Measurements from ENCODE around the gene CCZ1B.
"Not testable (repeated sequence)": the region's sequence is repeated elsewhere in the genome, so short reads cannot be mapped to it uniquely, and the experiment has no call there.

Gene CCZ1B

GRCh38 chr7:6800331-6800730, 25.7 kb downstream of the CCZ1B start:
- H3K4me1 ChIP-seq (ENCODE audit: control insufficient read depth in 5 of 5, insufficient read depth in 5 of 5, low read length in 5 of 5); H3K4me3 ChIP-seq (ENCODE audit: low read depth in 1 of 5, low read length in 5 of 5); H3K9ac ChIP-seq (ENCODE audit: low read length in 5 of 5); H3K27me3 ChIP-seq (ENCODE audit: control insufficient read depth in 5 of 5, insufficient read depth in 4 of 5, low read length in 5 of 5); H3K27ac ChIP-seq (ENCODE audit: low read depth, low read length); H3K36me3 ChIP-seq (ENCODE audit: control insufficient read depth in 5 of 5, insufficient read depth in 5 of 5, low read length in 5 of 5); H3K9me3 ChIP-seq (ENCODE audit: control insufficient read depth in 5 of 5, low read length in 5 of 5): not testable (repeated sequence)

- not testable (repeated sequence) for H3K36me3 ChIP-seq (ENCODE audit: control insufficient read depth in 5 of 5, insufficient read depth in 5 of 5, low read length in 5 of 5); H3K27me3 ChIP-seq (ENCODE audit: control insufficient read depth in 5 of 5, insufficient read depth in 4 of 5, low read length in 5 of 5); H3K4me1 ChIP-seq (ENCODE audit: control insufficient read depth in 5 of 5, insufficient read depth in 5 of 5, low read length in 5 of 5); H3K9me3 ChIP-seq (ENCODE audit: control insufficient read depth in 5 of 5, low read length in 5 of 5); H3K9ac ChIP-seq (ENCODE audit: low read length in 5 of 5); H3K4me3 ChIP-seq (ENCODE audit: low read depth in 1 of 5, low read length in 5 of 5); H3K27ac ChIP-seq (ENCODE audit: low read depth, low read length)
These were observed 26.2 kb downstream of the CCZ1B start for GRCh38 chr7:6799887-6800286.

GRCh38 chr7:6798047-6798446, 28.0 kb downstream of the CCZ1B start:
- H3K9ac ChIP-seq (ENCODE audit: low read length in 5 of 5); H3K27ac ChIP-seq (ENCODE audit: low read depth, low read length); H3K27me3 ChIP-seq (ENCODE audit: control insufficient read depth in 5 of 5, insufficient read depth in 4 of 5, low read length in 5 of 5); H3K4me3 ChIP-seq (ENCODE audit: low read depth in 1 of 5, low read length in 5 of 5); H3K36me3 ChIP-seq (ENCODE audit: control insufficient read depth in 5 of 5, insufficient read depth in 5 of 5, low read length in 5 of 5); H3K4me1 ChIP-seq (ENCODE audit: control insufficient read depth in 5 of 5, insufficient read depth in 5 of 5, low read length in 5 of 5); H3K9me3 ChIP-seq (ENCODE audit: control insufficient read depth in 5 of 5, low read length in 5 of 5): not testable (repeated sequence)

- not testable (repeated sequence) for H3K27ac ChIP-seq (ENCODE audit: low read depth, low read length); H3K9ac ChIP-seq (ENCODE audit: low read length in 5 of 5); H3K27me3 ChIP-seq (ENCODE audit: control insufficient read depth in 5 of 5, insufficient read depth in 4 of 5, low read length in 5 of 5); H3K36me3 ChIP-seq (ENCODE audit: control insufficient read depth in 5 of 5, insufficient read depth in 5 of 5, low read length in 5 of 5); H3K4me1 ChIP-seq (ENCODE audit: control insufficient read depth in 5 of 5, insufficient read depth in 5 of 5, low read length in 5 of 5); H3K4me3 ChIP-seq (ENCODE audit: low read depth in 1 of 5, low read length in 5 of 5); H3K9me3 ChIP-seq (ENCODE audit: control insufficient read depth in 5 of 5, low read length in 5 of 5)
These were observed 28.9 kb downstream of the CCZ1B start for GRCh38 chr7:6797218-6797617.

- not testable (repeated sequence) for H3K27me3 ChIP-seq (ENCODE audit: control insufficient read depth in 5 of 5, insufficient read depth in 4 of 5, low read length in 5 of 5); H3K4me3 ChIP-seq (ENCODE audit: low read depth in 1 of 5, low read length in 5 of 5); H3K4me1 ChIP-seq (ENCODE audit: control insufficient read depth in 5 of 5, insufficient read depth in 5 of 5, low read length in 5 of 5); H3K9me3 ChIP-seq (ENCODE audit: control insufficient read depth in 5 of 5, low read length in 5 of 5); H3K9ac ChIP-seq (ENCODE audit: low read length in 5 of 5); H3K36me3 ChIP-seq (ENCODE audit: control insufficient read depth in 5 of 5, insufficient read depth in 5 of 5, low read length in 5 of 5); H3K27ac ChIP-seq (ENCODE audit: low read depth, low read length)
These were observed 31.8 kb downstream of the CCZ1B start for GRCh38 chr7:6794276-6794675.

DNA sequence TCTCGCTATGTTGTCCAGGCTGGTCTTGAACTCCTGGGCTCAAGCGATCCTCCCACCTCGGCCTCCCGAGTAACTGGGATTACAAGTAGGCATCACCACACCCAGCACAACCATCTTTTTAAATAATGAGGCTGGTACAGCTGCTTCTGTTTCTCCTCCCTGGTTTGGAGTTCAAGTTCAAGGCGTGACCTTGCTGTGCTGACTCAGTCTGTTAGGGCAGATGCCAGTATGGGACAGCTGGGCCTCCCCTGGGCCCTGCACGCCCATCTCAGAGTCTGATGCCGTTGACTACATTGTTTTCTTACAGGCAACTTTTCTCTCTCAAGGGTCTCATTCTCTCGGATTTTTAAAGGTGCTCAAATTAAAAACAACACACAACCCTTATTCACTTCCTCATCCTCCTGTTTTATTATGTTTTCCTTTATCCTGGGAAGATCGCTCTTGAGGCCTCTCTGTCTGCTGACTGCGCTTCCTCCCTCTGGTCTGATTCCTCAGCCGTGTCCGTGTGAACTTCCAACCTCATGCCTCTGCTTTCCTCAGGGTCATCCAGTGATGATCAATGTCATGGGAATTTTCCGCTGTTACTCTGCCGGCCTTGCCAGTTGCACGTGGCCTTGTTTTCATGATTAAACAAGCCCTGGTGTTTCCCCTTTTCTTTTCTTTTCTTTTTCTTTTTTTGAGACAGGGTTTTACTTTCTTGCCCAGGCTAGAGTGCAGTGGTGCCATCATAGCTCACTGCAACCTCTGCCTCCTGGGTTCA, 33.8 kb downstream of the CCZ1B start:
- not testable (repeated sequence) for H3K9me3 ChIP-seq (ENCODE audit: control insufficient read depth in 5 of 5, low read length in 5 of 5); H3K9ac ChIP-seq (ENCODE audit: low read length in 5 of 5); H3K4me3 ChIP-seq (ENCODE audit: low read depth in 1 of 5, low read length in 5 of 5); H3K27me3 ChIP-seq (ENCODE audit: control insufficient read depth in 5 of 5, insufficient read depth in 4 of 5, low read length in 5 of 5); H3K27ac ChIP-seq (ENCODE audit: low read depth, low read length); H3K36me3 ChIP-seq (ENCODE audit: control insufficient read depth in 5 of 5, insufficient read depth in 5 of 5, low read length in 5 of 5); H3K4me1 ChIP-seq (ENCODE audit: control insufficient read depth in 5 of 5, insufficient read depth in 5 of 5, low read length in 5 of 5)

GRCh38 chr7:6789353-6789752, 36.7 kb downstream of the CCZ1B start:
- H3K9me3 ChIP-seq (ENCODE audit: control insufficient read depth in 5 of 5, low read length in 5 of 5); H3K27me3 ChIP-seq (ENCODE audit: control insufficient read depth in 5 of 5, insufficient read depth in 4 of 5, low read length in 5 of 5); H3K9ac ChIP-seq (ENCODE audit: low read length in 5 of 5); H3K4me1 ChIP-seq (ENCODE audit: control insufficient read depth in 5 of 5, insufficient read depth in 5 of 5, low read length in 5 of 5); H3K27ac ChIP-seq (ENCODE audit: low read depth, low read length); H3K4me3 ChIP-seq (ENCODE audit: low read depth in 1 of 5, low read length in 5 of 5); H3K36me3 ChIP-seq (ENCODE audit: control insufficient read depth in 5 of 5, insufficient read depth in 5 of 5, low read length in 5 of 5): not testable (repeated sequence)

DNA sequence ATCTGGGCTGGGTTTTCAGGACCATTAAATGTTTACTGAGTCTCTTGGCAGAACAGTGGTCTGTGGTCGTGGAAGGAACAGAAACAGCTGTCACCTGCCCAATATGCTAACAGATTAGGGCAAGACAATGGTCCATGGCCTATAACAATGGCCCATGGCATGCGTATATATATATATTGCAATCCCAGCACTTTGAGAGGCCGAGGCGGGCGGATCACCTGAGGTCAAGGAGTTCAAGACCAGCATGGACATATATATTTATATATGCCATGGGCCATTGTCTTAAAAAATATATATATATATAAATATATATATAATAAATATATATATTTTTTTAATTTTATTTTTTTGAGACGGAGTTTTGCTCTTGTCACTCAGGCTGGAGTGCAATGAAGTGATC, 44.5 kb downstream of the CCZ1B start:
- not testable (repeated sequence) for H3K9ac ChIP-seq (ENCODE audit: low read length in 5 of 5); H3K9me3 ChIP-seq (ENCODE audit: control insufficient read depth in 5 of 5, low read length in 5 of 5); H3K36me3 ChIP-seq (ENCODE audit: control insufficient read depth in 5 of 5, insufficient read depth in 5 of 5, low read length in 5 of 5); H3K4me3 ChIP-seq (ENCODE audit: low read depth in 1 of 5, low read length in 5 of 5); H3K27ac ChIP-seq (ENCODE audit: low read depth, low read length); H3K27me3 ChIP-seq (ENCODE audit: control insufficient read depth in 5 of 5, insufficient read depth in 4 of 5, low read length in 5 of 5); H3K4me1 ChIP-seq (ENCODE audit: control insufficient read depth in 5 of 5, insufficient read depth in 5 of 5, low read length in 5 of 5)

GRCh38 chr7:6761186-6761585, 64.9 kb downstream of the CCZ1B start:
- not testable (repeated sequence) for H3K36me3 ChIP-seq (ENCODE audit: control insufficient read depth in 5 of 5, insufficient read depth in 5 of 5, low read length in 5 of 5); H3K27ac ChIP-seq (ENCODE audit: low read depth, low read length); H3K4me1 ChIP-seq (ENCODE audit: control insufficient read depth in 5 of 5, insufficient read depth in 5 of 5, low read length in 5 of 5); H3K9me3 ChIP-seq (ENCODE audit: control insufficient read depth in 5 of 5, low read length in 5 of 5); H3K27me3 ChIP-seq (ENCODE audit: control insufficient read depth in 5 of 5, insufficient read depth in 4 of 5, low read length in 5 of 5); H3K4me3 ChIP-seq (ENCODE audit: low read depth in 1 of 5, low read length in 5 of 5); H3K9ac ChIP-seq (ENCODE audit: low read length in 5 of 5)

DNA sequence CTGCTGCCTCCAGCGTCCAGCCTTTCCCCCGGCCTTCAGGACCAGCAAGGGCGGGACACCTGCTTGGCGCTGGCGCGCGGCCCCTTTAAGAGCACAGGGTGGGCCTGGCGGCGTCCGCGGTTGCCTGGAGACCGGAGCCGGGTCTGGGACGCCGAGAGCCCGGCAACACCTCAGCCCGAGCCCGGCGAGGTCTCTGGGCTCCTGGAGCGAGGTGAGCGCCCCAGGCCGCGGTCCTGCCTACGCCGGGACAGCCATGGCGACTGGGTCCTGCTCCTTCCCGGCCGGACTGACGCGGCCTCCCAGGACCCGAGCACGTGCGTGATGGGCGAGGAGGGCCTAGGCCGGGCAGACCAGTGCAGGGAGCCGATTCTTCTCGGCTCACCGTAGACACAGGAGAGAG, 72.1 kb downstream of the CCZ1B start, which contains the start of gene RSPH10B2:
Gene RSPH10B2, plus strand, starts transcription at position 140 of the 400 bp plus-strand sequence. CDS start 3,575 bp downstream, outside the sequence.
- not testable (repeated sequence) for H3K4me3 ChIP-seq (ENCODE audit: low read depth in 1 of 5, low read length in 5 of 5); H3K4me1 ChIP-seq (ENCODE audit: control insufficient read depth in 5 of 5, insufficient read depth in 5 of 5, low read length in 5 of 5); H3K27me3 ChIP-seq (ENCODE audit: control insufficient read depth in 5 of 5, insufficient read depth in 4 of 5, low read length in 5 of 5); H3K27ac ChIP-seq (ENCODE audit: low read depth, low read length); H3K9ac ChIP-seq (ENCODE audit: low read length in 5 of 5); H3K9me3 ChIP-seq (ENCODE audit: control insufficient read depth in 5 of 5, low read length in 5 of 5); H3K36me3 ChIP-seq (ENCODE audit: control insufficient read depth in 5 of 5, insufficient read depth in 5 of 5, low read length in 5 of 5)

DNA sequence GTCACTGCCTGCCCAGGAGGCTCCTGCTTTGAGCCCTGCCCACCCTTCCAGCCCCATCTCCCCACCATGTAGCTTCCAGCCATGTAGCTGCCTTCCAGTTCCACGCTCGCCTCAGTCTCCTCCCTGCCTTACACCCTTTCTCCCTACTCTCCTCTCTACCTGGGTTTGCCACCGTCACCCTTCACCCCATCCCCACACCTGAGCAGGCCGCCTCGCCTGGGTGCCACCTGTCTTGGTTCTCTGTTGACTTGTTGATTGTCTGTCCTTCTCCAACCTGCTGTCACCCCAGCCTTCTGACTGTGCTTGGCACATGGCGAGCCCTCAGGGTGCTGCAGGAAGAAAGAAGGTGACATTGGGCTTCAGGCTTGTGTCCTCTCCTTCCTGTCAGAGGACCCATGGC, 75.9 kb downstream of the CCZ1B start:
- not testable (repeated sequence) for H3K27ac ChIP-seq (ENCODE audit: low read depth, low read length); H3K9ac ChIP-seq (ENCODE audit: low read length in 5 of 5); H3K27me3 ChIP-seq (ENCODE audit: control insufficient read depth in 5 of 5, insufficient read depth in 4 of 5, low read length in 5 of 5); H3K9me3 ChIP-seq (ENCODE audit: control insufficient read depth in 5 of 5, low read length in 5 of 5); H3K4me3 ChIP-seq (ENCODE audit: low read depth in 1 of 5, low read length in 5 of 5); H3K4me1 ChIP-seq (ENCODE audit: control insufficient read depth in 5 of 5, insufficient read depth in 5 of 5, low read length in 5 of 5); H3K36me3 ChIP-seq (ENCODE audit: control insufficient read depth in 5 of 5, insufficient read depth in 5 of 5, low read length in 5 of 5)
